GM03348 (cell line): ENCODE results near the gene MCOLN3.
A peak's percentile ranks its signal among the peaks of the same experiment; 100 is the strongest.

ENCODE experiments used
- DNase-seq: peaks from one replicate; pipeline ENCODE4 v3.0.0; 2012; ENCODE audit warnings: low spot score

The MCOLN3 gene

GRCh38 chr1:85048296-85049064 is at the start of gene MCOLN3:
TSS of gene MCOLN3 (minus strand) at chr1:85048500. CDS start at chr1:85045360, 3,140 bp downstream.
- DNase-seq = peak; percentile 51

GRCh38 chr1:85093644-85094043 is 45.3 kb upstream of the MCOLN3 start:
- no peak for DNase-seq

- DNase-seq = no peak
Observed at GRCh38 chr1:85091671-85092280, 43.5 kb upstream of the MCOLN3 start.

GRCh38 chr1:85090225-85090624 is 41.9 kb upstream of the MCOLN3 start:
- no peak for DNase-seq

- DNase-seq = no peak
Observed at GRCh38 chr1:85089203-85089602, 40.9 kb upstream of the MCOLN3 start.

GRCh38 chr1:85088408-85088784 is 40.1 kb upstream of the MCOLN3 start:
- DNase-seq = no peak

- no peak for DNase-seq
Observed at GRCh38 chr1:85087659-85088407, 39.5 kb upstream of the MCOLN3 start.

GRCh38 chr1:85085417-85085816 is 37.1 kb upstream of the MCOLN3 start:
- no peak for DNase-seq

GRCh38 chr1:85078903-85079302 is 30.6 kb upstream of the MCOLN3 start:
- DNase-seq = peak; percentile 56

- DNase-seq = no peak
Observed at GRCh38 chr1:85074365-85074964, 26.2 kb upstream of the MCOLN3 start.

- DNase-seq = no peak
Observed at GRCh38 chr1:85070972-85071492, 22.7 kb upstream of the MCOLN3 start.

GRCh38 chr1:85068846-85069245 is 20.5 kb upstream of the MCOLN3 start:
- no peak for DNase-seq

- DNase-seq = no peak
Observed at GRCh38 chr1:85065550-85065949, 17.2 kb upstream of the MCOLN3 start.

GRCh38 chr1:85062425-85063026 is 14.2 kb upstream of the MCOLN3 start:
- DNase-seq = no peak

GRCh38 chr1:85061711-85062424 is 13.6 kb upstream of the MCOLN3 start:
- peak; percentile 99 for DNase-seq

GRCh38 chr1:85060038-85060437 is 11.7 kb upstream of the MCOLN3 start:
- no peak for DNase-seq

- DNase-seq = no peak
Observed at GRCh38 chr1:85059563-85059962, 11.3 kb upstream of the MCOLN3 start.

- no peak for DNase-seq
Observed at GRCh38 chr1:85058786-85059185, 10.5 kb upstream of the MCOLN3 start.

- DNase-seq = no peak
Observed at GRCh38 chr1:85058311-85058710, 10.0 kb upstream of the MCOLN3 start.

GRCh38 chr1:85054664-85055063 is 6.4 kb upstream of the MCOLN3 start:
- DNase-seq = no peak

GRCh38 chr1:85049735-85050166 is 1.5 kb upstream of the MCOLN3 start:
- no peak for DNase-seq
